ENCODE data around the gene BECN2. TPM values are rescaled to one million over a fixed set of nuclear protein-coding genes. Genes with fewer than 3 reads are reported as not detected.

BECN2 gene
- total and polyA plus RNA-seq, 2 donors (not counting 3 experiments of a cell fraction or from before 2014, with no cell fraction given) = not detected

DNA sequence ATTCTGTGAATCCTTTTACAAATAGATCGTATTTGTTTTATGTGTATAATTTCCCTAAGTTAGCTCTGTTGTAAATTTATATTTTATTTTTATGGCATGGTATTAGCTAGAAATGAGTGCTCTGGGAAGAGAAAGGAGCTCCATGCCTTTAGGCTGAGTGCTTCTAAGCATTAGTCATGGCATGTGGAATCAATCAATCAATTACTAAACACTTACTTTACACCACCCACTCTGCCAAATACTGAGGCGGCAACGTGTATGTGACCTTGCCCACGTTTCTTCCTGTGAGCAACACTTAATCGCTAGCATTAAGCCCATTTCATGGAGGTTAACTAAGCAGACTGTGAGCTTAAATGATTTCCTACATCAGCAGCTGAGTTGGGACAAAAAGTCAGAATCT is 7.2 kb upstream of the BECN2 start:
- DNase-seq (ENCODE audit: low read depth, low spot score) = no peak
- H3K4me3 ChIP-seq (replicated peaks in 1 of 3; ENCODE audit: insufficient read depth in 1 of 3, low read depth in 1 of 3, low read length in 3 of 3) = no peak overlapping the region
- no peaks in the 10 kb centered on the region for H3K27me3 ChIP-seq (ENCODE audit: control insufficient read depth in 2 of 2, insufficient read depth in 2 of 2, low read length in 2 of 2)
- no peak overlapping the region for H3K27ac ChIP-seq (ENCODE audit: insufficient read depth, low read depth, low read length)
- no peak overlapping the region for H3K4me2 ChIP-seq (ENCODE audit: insufficient read depth, low read length)
- no peaks in the 10 kb centered on the region for H3K9me3 ChIP-seq (replicated peaks; ENCODE audit: control insufficient read depth, insufficient read depth, low read length)
- ChIA-PET POLR2A (no interaction called here), CTCF (no interaction called here)
- no peak for FAIRE-seq
- intact Hi-C loops (cut with micrococcal nuclease) (no loop called here), dilution Hi-C loops (cut with MboI; ENCODE audit: extremely low pct_ligation_motif_present, low sequenced_read_pairs) (no loop called here)
- no TSS peak for BruUV-seq (replicated peaks)
- no peak overlapping the region for H3K9ac ChIP-seq (replicated peaks; ENCODE audit: extremely low read depth, insufficient read depth, low read length)
- H3K79me2 ChIP-seq (ENCODE audit: control insufficient read depth, insufficient read depth, low read length) = no peaks in the 10 kb centered on the region
- no peaks in the 10 kb centered on the region for H3K9me1 ChIP-seq (replicated peaks; ENCODE audit: control insufficient read depth, extremely low read depth, insufficient read depth, low read length)
- H3K36me3 ChIP-seq (ENCODE audit: control insufficient read depth in 2 of 2, extremely low read depth in 1 of 2, insufficient read depth in 2 of 2, low read length in 2 of 2) = no peaks in the 10 kb centered on the region
- no peaks in the 10 kb centered on the region for H4K20me1 ChIP-seq (replicated peaks; ENCODE audit: control insufficient read depth, extremely low read depth, insufficient read depth, low read length)
- H3K4me1 ChIP-seq (ENCODE audit: control insufficient read depth, extremely low read depth, insufficient read depth, low read length) = no peaks in the 10 kb centered on the region
- TF ChIP-seq EZH2 (IDR thresholded peaks at IDR 0.05; ENCODE audit: borderline replicate concordance, low read depth, low read length, severe bottlenecking) (no peak), MYC (IDR thresholded peaks at IDR 0.05; ENCODE audit: low read depth, low read length) (no peak), GATA2 (IDR thresholded peaks at IDR 0.05; ENCODE audit: insufficient read depth, insufficient read length, low read depth, low read length) (no peak)
- TF ChIP-seq, protein P1, sequence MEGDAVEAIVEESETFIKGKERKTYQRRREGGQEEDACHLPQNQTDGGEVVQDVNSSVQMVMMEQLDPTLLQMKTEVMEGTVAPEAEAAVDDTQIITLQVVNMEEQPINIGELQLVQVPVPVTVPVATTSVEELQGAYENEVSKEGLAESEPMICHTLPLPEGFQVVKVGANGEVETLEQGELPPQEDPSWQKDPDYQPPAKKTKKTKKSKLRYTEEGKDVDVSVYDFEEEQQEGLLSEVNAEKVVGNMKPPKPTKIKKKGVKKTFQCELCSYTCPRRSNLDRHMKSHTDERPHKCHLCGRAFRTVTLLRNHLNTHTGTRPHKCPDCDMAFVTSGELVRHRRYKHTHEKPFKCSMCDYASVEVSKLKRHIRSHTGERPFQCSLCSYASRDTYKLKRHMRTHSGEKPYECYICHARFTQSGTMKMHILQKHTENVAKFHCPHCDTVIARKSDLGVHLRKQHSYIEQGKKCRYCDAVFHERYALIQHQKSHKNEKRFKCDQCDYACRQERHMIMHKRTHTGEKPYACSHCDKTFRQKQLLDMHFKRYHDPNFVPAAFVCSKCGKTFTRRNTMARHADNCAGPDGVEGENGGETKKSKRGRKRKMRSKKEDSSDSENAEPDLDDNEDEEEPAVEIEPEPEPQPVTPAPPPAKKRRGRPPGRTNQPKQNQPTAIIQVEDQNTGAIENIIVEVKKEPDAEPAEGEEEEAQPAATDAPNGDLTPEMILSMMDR (IDR thresholded peaks at IDR 0.05; ENCODE audit: extremely low read depth in 1 of 2, insufficient read depth in 1 of 2, low read depth in 1 of 2, low read length in 2 of 2) = no peak
- H2AFZ ChIP-seq (ENCODE audit: low read depth, low read length) = no peak overlapping the region

DNA sequence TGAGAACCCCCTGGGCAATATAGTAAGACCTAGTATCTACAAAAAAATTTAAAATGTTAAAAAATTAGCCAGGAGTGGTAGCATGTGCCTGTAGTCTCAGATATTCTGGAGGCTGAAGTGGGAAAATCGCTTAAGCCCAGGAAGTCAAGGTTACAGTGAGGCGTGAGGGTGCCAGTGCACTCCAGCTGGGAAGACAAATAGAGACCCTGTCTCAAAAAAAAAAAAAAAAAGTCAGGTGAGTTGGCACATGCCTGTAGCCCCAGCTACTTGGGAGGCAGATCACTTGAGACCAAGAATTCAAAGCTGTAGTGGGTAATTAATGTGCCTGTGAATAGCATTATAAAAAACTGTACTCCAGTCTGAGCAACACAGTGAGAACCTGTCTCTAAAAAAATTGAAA is 4.6 kb downstream of the BECN2 start:
- ChIA-PET CTCF (no interaction called here), POLR2A (no interaction called here)
- Histone ChIP-seq H3K9ac (replicated peaks; ENCODE audit: extremely low read depth, insufficient read depth, low read length) (no peak overlapping the region), H3K4me1 (ENCODE audit: control insufficient read depth, extremely low read depth, insufficient read depth, low read length) (no peaks in the 10 kb centered on the region), H3K79me2 (ENCODE audit: control insufficient read depth, insufficient read depth, low read length) (no peaks in the 10 kb centered on the region), H3K27ac (ENCODE audit: insufficient read depth, low read depth, low read length) (no peak overlapping the region), H3K36me3 (ENCODE audit: control insufficient read depth in 2 of 2, extremely low read depth in 1 of 2, insufficient read depth in 2 of 2, low read length in 2 of 2) (no peaks in the 10 kb centered on the region), H3K9me1 (replicated peaks; ENCODE audit: control insufficient read depth, extremely low read depth, insufficient read depth, low read length) (no peaks in the 10 kb centered on the region), H3K4me3 (replicated peaks in 1 of 3; ENCODE audit: insufficient read depth in 1 of 3, low read depth in 1 of 3, low read length in 3 of 3) (no peak overlapping the region), H3K27me3 (ENCODE audit: control insufficient read depth in 2 of 2, insufficient read depth in 2 of 2, low read length in 2 of 2) (no peaks in the 10 kb centered on the region), H4K20me1 (replicated peaks; ENCODE audit: control insufficient read depth, extremely low read depth, insufficient read depth, low read length) (no peaks in the 10 kb centered on the region), H3K9me3 (replicated peaks; ENCODE audit: control insufficient read depth, insufficient read depth, low read length) (no peaks in the 10 kb centered on the region), H3K4me2 (ENCODE audit: insufficient read depth, low read length) (no peak overlapping the region), H2AFZ (ENCODE audit: low read depth, low read length) (no peak overlapping the region)
- no TSS peak for BruUV-seq (replicated peaks)
- TF ChIP-seq POLR2A (IDR thresholded peaks at IDR 0.05; ENCODE audit: low read depth, low read length) (no peak), MYC (IDR thresholded peaks at IDR 0.05; ENCODE audit: low read depth, low read length) (no peak), POLR2AphosphoS5 (IDR thresholded peaks at IDR 0.05; ENCODE audit: insufficient read depth, low read depth, low read length) (no peak), EZH2 (IDR thresholded peaks at IDR 0.05; ENCODE audit: borderline replicate concordance, low read depth, low read length, severe bottlenecking) (no peak)
- TF ChIP-seq, protein P2, sequence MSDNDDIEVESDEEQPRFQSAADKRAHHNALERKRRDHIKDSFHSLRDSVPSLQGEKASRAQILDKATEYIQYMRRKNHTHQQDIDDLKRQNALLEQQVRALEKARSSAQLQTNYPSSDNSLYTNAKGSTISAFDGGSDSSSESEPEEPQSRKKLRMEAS (IDR thresholded peaks at IDR 0.05; ENCODE audit: insufficient read depth, insufficient read length) = no peak
- DNase-seq (ENCODE audit: low read depth, low spot score) (no peak), FAIRE-seq (no peak)
- dilution Hi-C loops (cut with MboI; ENCODE audit: extremely low pct_ligation_motif_present, low sequenced_read_pairs) (no loop called here), intact Hi-C loops (cut with micrococcal nuclease) (no loop called here)
